ENCODE results near the gene SLC5A11. TPM values are rescaled to one million over a fixed set of nuclear protein-coding genes. Genes with fewer than 3 reads are reported as not detected.

The SLC5A11 gene
- total and polyA plus RNA-seq, 2 donors (not counting 1 experiment from before 2014, with no cell fraction given) = 0.62 to 0.84 TPM

DNA sequence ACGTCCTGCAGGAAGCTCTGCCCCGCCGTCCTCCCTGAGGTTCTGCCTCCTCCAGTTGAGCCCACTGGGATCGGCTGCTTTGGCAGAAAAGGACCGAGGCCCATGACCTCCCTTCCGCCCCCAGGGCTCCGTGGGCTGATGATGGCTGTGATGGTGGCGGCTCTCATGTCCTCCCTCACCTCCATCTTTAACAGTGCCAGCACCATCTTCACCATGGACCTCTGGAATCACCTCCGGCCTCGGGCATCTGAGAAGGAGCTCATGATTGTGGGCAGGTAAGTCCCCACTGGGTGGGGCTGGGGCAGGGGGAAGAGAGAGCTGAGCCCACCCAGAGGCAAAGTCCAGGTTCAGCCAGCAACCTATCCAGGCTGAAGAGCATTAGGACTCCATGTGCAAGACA, 61.1 kb downstream of the SLC5A11 start:
- peaks cover 4% of the 10 kb centered on the region for H3K4me1 Mint-ChIP-seq
- no peaks in the 10 kb centered on the region for H3K79me2 ChIP-seq (ENCODE audit: control insufficient read depth, insufficient read depth, low read length)
- H3K27me3 Mint-ChIP-seq = no peaks in the 10 kb centered on the region
- ChIA-PET POLR2A (no interaction called here), CTCF (interaction anchor here (0.7 to 2.2 kb wide), 4 partner anchors 8 to 1666 kb away, joined by 3 to 16 read pairs (median 4); no protein-coding TSS in a partner anchor)
- no peak overlapping the region for H3K27ac Mint-ChIP-seq
- no peaks in the 10 kb centered on the region for H3K9me3 ChIP-seq (ENCODE audit: control extremely low read depth in 1 of 3, control insufficient read depth in 2 of 3, insufficient read depth in 1 of 3, low read length in 2 of 3)
- no peak overlapping the region for H2AFZ ChIP-seq (ENCODE audit: insufficient read depth, low read depth, low read length, poor library complexity, severe bottlenecking)
- no peaks in the 10 kb centered on the region for H3K27me3 ChIP-seq (replicated peaks in 1 of 4; ENCODE audit: control extremely low read depth in 1 of 4, control insufficient read depth in 3 of 4, insufficient read depth in 4 of 4, low read length in 3 of 4)
- no peak overlapping the region for H3K9ac ChIP-seq (ENCODE audit: low read length)
- DNase-seq (no peak), ATAC-seq (ENCODE audit: low read depth) (no peak)
- no peaks in the 10 kb centered on the region for H3K36me3 ChIP-seq (replicated peaks in 1 of 2; ENCODE audit: control extremely low read depth in 1 of 2, control insufficient read depth in 1 of 2, extremely low read depth in 1 of 2, insufficient read depth in 2 of 2, low read length in 1 of 2)
- H3K27ac ChIP-seq (ENCODE audit: low read length in 2 of 2) = no peak overlapping the region
- no peak overlapping the region for H3K4me3 Mint-ChIP-seq
- H3K9me3 Mint-ChIP-seq (ENCODE audit: insufficient read depth) = no peaks in the 10 kb centered on the region
- no peak overlapping the region for H3K4me3 ChIP-seq (ENCODE audit: control extremely low read depth in 1 of 5, extremely low read depth in 1 of 5, insufficient read depth in 1 of 5, low read depth in 2 of 5, low read length in 4 of 5)
- no peak for TF ChIP-seq EZH2 (IDR thresholded peaks at IDR 0.05; ENCODE audit: borderline replicate concordance, insufficient read depth, low read depth, low read length, poor library complexity, severe bottlenecking)
- TF ChIP-seq, protein P1, sequence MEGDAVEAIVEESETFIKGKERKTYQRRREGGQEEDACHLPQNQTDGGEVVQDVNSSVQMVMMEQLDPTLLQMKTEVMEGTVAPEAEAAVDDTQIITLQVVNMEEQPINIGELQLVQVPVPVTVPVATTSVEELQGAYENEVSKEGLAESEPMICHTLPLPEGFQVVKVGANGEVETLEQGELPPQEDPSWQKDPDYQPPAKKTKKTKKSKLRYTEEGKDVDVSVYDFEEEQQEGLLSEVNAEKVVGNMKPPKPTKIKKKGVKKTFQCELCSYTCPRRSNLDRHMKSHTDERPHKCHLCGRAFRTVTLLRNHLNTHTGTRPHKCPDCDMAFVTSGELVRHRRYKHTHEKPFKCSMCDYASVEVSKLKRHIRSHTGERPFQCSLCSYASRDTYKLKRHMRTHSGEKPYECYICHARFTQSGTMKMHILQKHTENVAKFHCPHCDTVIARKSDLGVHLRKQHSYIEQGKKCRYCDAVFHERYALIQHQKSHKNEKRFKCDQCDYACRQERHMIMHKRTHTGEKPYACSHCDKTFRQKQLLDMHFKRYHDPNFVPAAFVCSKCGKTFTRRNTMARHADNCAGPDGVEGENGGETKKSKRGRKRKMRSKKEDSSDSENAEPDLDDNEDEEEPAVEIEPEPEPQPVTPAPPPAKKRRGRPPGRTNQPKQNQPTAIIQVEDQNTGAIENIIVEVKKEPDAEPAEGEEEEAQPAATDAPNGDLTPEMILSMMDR (IDR thresholded peaks at IDR 0.05) = no peak
- H3K4me2 ChIP-seq (replicated peaks; ENCODE audit: low read depth, low read length, poor library complexity, severe bottlenecking) = no peak overlapping the region
- H4K20me1 ChIP-seq (ENCODE audit: control insufficient read depth, insufficient read depth, low read length, poor library complexity, severe bottlenecking) = no peaks in the 10 kb centered on the region
- 95% methylated on average over 6 of the region's 10 CpGs for WGBS (ENCODE audit: insufficient coverage)
- intact Hi-C loops (cut with micrococcal nuclease) = no loop called here
- no peaks in the 10 kb centered on the region for H3K4me1 ChIP-seq (ENCODE audit: control insufficient read depth in 2 of 2, insufficient read depth in 2 of 2, low read length in 2 of 2)

DNA sequence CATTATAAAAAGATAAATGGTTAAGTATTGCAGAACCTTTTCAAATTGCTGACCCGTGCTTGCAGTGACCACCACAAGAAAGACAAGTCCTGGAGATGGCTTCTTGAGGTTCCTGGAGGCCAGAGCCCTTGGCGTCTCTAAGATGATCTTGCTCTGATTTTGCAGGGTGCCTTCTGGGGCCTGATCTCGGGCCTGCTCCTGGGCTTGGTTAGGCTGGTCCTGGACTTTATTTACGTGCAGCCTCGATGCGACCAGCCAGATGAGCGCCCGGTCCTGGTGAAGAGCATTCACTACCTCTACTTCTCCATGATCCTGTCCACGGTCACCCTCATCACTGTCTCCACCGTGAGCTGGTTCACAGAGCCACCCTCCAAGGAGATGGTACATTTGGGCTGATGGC, 63.0 kb downstream of the SLC5A11 start:
- no peak overlapping the region for H3K27ac ChIP-seq (ENCODE audit: low read length in 2 of 2)
- H3K9ac ChIP-seq (ENCODE audit: low read length) = no peak overlapping the region
- H3K9me3 ChIP-seq (ENCODE audit: control extremely low read depth in 1 of 3, control insufficient read depth in 2 of 3, insufficient read depth in 1 of 3, low read length in 2 of 3) = no peaks in the 10 kb centered on the region
- ATAC-seq (ENCODE audit: low read depth) = no peak
- H3K36me3 ChIP-seq (replicated peaks in 1 of 2; ENCODE audit: control extremely low read depth in 1 of 2, control insufficient read depth in 1 of 2, extremely low read depth in 1 of 2, insufficient read depth in 2 of 2, low read length in 1 of 2) = no peaks in the 10 kb centered on the region
- H3K27me3 Mint-ChIP-seq = no peaks in the 10 kb centered on the region
- H3K79me2 ChIP-seq (ENCODE audit: control insufficient read depth, insufficient read depth, low read length) = no peaks in the 10 kb centered on the region
- DNase-seq = no peak
- peaks cover 4% of the 10 kb centered on the region for H3K4me1 Mint-ChIP-seq
- WGBS (ENCODE audit: insufficient coverage) = 88% methylated on average over 3 of the region's 10 CpGs
- POLR2A ChIA-PET = no interaction called here
- H3K27ac Mint-ChIP-seq = no peak overlapping the region
- H3K4me3 Mint-ChIP-seq = no peak overlapping the region
- no peaks in the 10 kb centered on the region for H3K27me3 ChIP-seq (replicated peaks in 1 of 4; ENCODE audit: control extremely low read depth in 1 of 4, control insufficient read depth in 3 of 4, insufficient read depth in 4 of 4, low read length in 3 of 4)
- H2AFZ ChIP-seq (ENCODE audit: insufficient read depth, low read depth, low read length, poor library complexity, severe bottlenecking) = no peak overlapping the region
- no peak overlapping the region for H3K4me2 ChIP-seq (replicated peaks; ENCODE audit: low read depth, low read length, poor library complexity, severe bottlenecking)
- H3K4me1 ChIP-seq (ENCODE audit: control insufficient read depth in 2 of 2, insufficient read depth in 2 of 2, low read length in 2 of 2) = no peaks in the 10 kb centered on the region
- intact Hi-C loops (cut with micrococcal nuclease) = no loop called here
- H3K4me3 ChIP-seq (ENCODE audit: control extremely low read depth in 1 of 5, extremely low read depth in 1 of 5, insufficient read depth in 1 of 5, low read depth in 2 of 5, low read length in 4 of 5) = no peak overlapping the region
- H4K20me1 ChIP-seq (ENCODE audit: control insufficient read depth, insufficient read depth, low read length, poor library complexity, severe bottlenecking) = no peaks in the 10 kb centered on the region
- H3K9me3 Mint-ChIP-seq (ENCODE audit: insufficient read depth) = no peaks in the 10 kb centered on the region
- CTCF ChIA-PET = no interaction called here
- no peak for TF ChIP-seq EZH2 (IDR thresholded peaks at IDR 0.05; ENCODE audit: borderline replicate concordance, insufficient read depth, low read depth, low read length, poor library complexity, severe bottlenecking)
- TF ChIP-seq, protein P1 (IDR thresholded peaks at IDR 0.05) = no peak

All from B cell (primary cell).